Thymus (tissue), 11 donors: ENCODE data around the gene ITPK1. TPM values are rescaled to one million over a fixed set of nuclear protein-coding genes. Genes with fewer than 3 reads are reported as not detected.

Source experiments
- DNase-seq, 9 donors: peaks; one replicate each; pipeline ENCODE4 v3.0.0-alpha.2; 2013; ENCODE audit warnings: low spot score in 9 of 9, low read depth in 6 of 9, missing footprints in 1 of 9
- H3K27ac ChIP-seq, 2 donors: one replicate each; pipeline ENCODE4 v1.5.1; 2013; ENCODE audit warnings: control low read depth in 1 of 2, low read depth in 1 of 2, low read length in 1 of 2, mild to moderate bottlenecking in 1 of 2, moderate library complexity in 1 of 2
- H3K27me3 ChIP-seq, 2 donors: one replicate each; pipeline ENCODE4 v1.5.1; 2013; ENCODE audit warnings: low read length in 1 of 2; ENCODE audit not compliant: control insufficient read depth in 2 of 2, insufficient read depth in 1 of 2
- H3K36me3 ChIP-seq, 2 donors: one replicate each; pipeline ENCODE4 v1.5.1; 2013; ENCODE audit warnings: low read length in 1 of 2, mild to moderate bottlenecking in 1 of 2, moderate library complexity in 1 of 2; ENCODE audit not compliant: control insufficient read depth in 2 of 2, insufficient read depth in 2 of 2
- H3K4me1 ChIP-seq, 2 donors: one replicate each; pipeline ENCODE4 v1.5.1; 2013; ENCODE audit warnings: low read length in 2 of 2; ENCODE audit not compliant: control insufficient read depth in 2 of 2, insufficient read depth in 2 of 2
- H3K4me3 ChIP-seq, 2 donors: one replicate each; pipeline ENCODE4 v1.5.1; 2013; ENCODE audit warnings: low read length in 2 of 2, control low read depth in 1 of 2, mild to moderate bottlenecking in 1 of 2
- H3K9me3 ChIP-seq, 2 donors: one replicate each; pipeline ENCODE4 v1.5.1; 2013; ENCODE audit warnings: low read length in 1 of 2, mild to moderate bottlenecking in 1 of 2; ENCODE audit not compliant: control insufficient read depth in 2 of 2, insufficient read depth in 1 of 2
- WGBS: extraction: QIAGEN DNeasy Blood & Tissue Kit; methylation state at CpG from one replicate; pipeline ENCODE4 v1.1.7; 2013; 5-methylcytosine and 5-hydroxymethylcytosine counted together
- polyA plus RNA-seq: library from polyadenylated mRNA; stranded (reverse); fragments of 200-250 nt; gene quantifications from one replicate; pipeline ENCODE4 v1.2.3, GENCODE V29; 2013
- total RNA-seq: library from RNA; stranded (reverse); fragments of 120-200 nt; gene quantifications from one replicate; pipeline ENCODE4 v1.2.4, GENCODE V29; 2013
- donor health status: healthy.

ITPK1 gene
- total and polyA plus RNA-seq, 2 donors, result 9.5 to 20.9 TPM

DNA sequence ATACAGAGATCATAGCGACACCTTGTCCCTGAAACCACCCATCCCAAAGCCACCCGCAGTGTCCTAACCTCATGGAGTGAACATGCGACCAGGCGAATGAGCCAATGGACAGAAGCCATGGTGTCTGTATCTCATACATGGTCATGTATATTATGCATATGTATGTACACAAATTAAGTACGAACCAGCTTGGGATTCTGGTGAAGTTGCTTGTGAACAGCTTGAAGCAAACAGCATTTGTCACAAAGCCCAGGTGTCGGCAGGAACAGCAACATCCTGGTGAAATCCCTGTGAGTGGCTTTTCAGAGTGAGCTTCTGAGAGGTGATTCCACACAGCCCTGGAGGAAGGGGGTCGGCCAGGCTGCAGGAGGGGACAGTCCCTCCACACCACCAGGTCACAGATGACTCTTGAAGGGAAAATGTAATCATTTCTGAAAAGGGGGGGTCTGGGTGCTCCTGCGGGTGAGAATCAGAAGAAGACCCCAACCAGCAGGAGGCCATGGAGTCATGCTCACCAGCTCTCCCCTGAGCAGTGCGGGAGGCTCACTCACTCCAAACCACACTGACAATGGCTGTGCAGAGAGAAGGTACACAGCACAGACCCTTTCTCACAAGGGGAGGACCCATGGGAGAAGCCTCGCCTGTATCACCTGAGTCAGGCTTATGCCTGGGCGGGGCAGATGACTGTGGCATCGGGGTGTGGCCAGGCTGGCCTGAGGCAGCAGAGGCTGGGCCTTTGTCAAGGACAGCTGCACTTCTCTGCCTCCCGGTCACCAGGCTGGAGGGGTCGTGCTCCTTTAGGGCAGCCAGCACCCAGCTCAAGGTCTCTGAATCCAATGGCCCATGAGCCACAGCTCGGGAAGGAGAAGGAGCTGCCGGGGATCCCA, 178.4 kb downstream of the ITPK1 start:
- no peak overlapping the region for H3K27ac ChIP-seq
- H3K36me3 ChIP-seq, result peaks cover 0 to 7% of the 10 kb centered on the region in 2 donors
- no peak for DNase-seq
- no peaks in the 10 kb centered on the region for H3K4me1 ChIP-seq
- no peaks in the 10 kb centered on the region for H3K27me3 ChIP-seq
- H3K9me3 ChIP-seq, result no peaks in the 10 kb centered on the region
- no peak overlapping the region for H3K4me3 ChIP-seq
- WGBS, result 97% methylated on average over 16 of the region's 16 CpGs

DNA sequence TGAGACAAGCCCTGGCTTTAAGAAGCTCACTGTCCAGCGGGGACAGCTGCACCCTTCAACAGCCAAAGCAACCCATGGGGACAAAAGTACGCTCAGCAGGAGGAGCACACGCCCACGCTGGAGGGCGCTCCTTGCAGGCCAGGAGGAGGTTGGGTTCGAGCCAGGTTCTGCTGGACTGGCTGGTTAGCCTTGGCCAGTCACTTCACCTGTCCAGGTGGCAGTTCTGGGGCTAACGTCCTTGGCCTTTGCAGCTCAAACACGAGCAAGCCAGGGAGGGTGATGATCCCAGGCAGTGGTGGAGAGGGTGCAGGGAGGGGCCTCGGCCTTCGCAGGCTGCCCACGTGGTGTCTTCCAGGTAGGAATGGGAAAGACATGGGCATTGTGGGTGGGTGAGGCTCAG, 179.6 kb downstream of the ITPK1 start:
- Histone ChIP-seq H3K27me3 (no peaks in the 10 kb centered on the region), H3K9me3 (no peaks in the 10 kb centered on the region), H3K36me3 (peaks cover 0 to under 1% of the 10 kb centered on the region in 2 donors), H3K4me3 (no peak overlapping the region), H3K4me1 (no peaks in the 10 kb centered on the region), H3K27ac (no peak overlapping the region)
- 98% methylated on average over 11 of the region's 11 CpGs for WGBS
- no peak for DNase-seq

- DNase-seq, result no peak
- Histone ChIP-seq H3K9me3 (no peaks in the 10 kb centered on the region), H3K36me3 (no peaks in the 10 kb centered on the region), H3K27ac (no peak overlapping the region), H3K27me3 (no peaks in the 10 kb centered on the region), H3K4me1 (no peaks in the 10 kb centered on the region), H3K4me3 (no peak overlapping the region)
- WGBS, result 97% methylated on average over 11 of the region's 11 CpGs
These were observed 180.3 kb downstream of the ITPK1 start for GRCh38 chr14:92935446-92935845.

DNA sequence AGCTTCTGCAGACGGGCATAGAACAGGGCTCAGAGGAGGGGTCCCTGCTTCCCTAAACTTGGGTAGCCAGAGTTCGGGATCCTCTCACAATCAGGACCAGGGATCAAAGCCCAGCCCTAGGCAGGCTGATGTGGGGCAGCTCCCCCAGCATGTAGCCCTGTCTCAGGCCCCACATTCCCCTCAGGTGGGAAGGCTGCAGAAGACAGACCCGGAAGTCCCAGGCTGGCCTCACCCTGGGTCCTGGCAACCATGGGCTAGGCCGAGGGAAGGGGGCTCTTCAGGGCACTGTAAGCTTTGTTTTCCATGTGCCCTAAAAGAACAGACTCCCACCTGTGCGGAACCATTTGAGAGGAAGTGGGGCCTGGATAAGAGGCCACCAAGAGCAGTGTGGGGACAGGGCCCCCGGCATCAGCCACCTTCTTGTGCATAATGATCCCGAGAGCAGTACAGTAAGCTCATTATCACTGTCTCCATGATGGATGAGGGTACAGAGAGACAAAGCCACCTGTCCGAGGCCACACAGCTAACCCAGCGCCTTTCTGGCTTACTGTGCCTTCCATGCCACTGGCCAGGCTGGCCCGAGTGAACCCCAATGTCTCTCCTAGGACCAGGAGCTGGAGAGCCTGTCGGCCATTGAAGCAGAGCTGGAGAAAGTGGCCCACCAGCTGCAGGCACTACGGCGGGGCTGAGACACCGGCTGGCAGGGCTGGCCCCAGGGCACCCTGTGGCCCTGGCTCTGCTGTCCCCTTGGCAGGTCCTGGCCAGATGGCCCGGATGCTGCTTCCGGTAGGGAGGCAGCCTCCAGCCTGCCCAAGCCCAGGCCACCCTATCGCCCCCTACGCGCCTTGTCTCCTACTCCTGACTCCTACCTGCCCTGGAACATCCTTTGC, 181.3 kb downstream of the ITPK1 start:
- no peaks in the 10 kb centered on the region for H3K27me3 ChIP-seq
- H3K9me3 ChIP-seq, result no peaks in the 10 kb centered on the region
- no peaks in the 10 kb centered on the region for H3K4me1 ChIP-seq
- DNase-seq, result no peak
- no peak overlapping the region for H3K4me3 ChIP-seq
- no peak overlapping the region for H3K27ac ChIP-seq
- 92% methylated on average over 19 of the region's 19 CpGs for WGBS
- no peaks in the 10 kb centered on the region for H3K36me3 ChIP-seq

DNA sequence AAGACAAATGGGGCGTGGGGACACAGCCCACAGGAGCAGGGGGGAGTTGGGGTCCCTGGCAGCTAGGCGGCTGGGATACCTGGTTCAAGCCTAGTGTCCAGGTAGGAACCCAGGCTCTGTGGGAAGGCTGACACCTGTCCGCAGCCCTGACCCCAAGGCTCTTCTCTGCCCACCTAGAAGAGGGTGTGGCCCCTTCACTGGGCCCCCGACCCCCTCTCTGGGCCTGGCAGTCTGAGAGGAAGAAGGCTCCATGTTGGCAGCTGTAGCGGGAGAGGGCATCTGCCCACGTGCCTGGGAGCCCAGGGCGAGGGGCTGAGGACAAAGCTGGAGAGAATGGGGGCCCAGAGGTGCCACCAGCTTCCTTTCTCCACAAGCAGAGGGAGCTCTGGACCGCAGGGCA, 182.2 kb downstream of the ITPK1 start:
- no peak for DNase-seq
- Histone ChIP-seq H3K4me1 (no peaks in the 10 kb centered on the region), H3K36me3 (no peaks in the 10 kb centered on the region), H3K4me3 (no peak overlapping the region), H3K27ac (no peak overlapping the region), H3K9me3 (no peaks in the 10 kb centered on the region), H3K27me3 (no peaks in the 10 kb centered on the region)
- WGBS, result 90% methylated on average over 8 of the region's 8 CpGs

DNA sequence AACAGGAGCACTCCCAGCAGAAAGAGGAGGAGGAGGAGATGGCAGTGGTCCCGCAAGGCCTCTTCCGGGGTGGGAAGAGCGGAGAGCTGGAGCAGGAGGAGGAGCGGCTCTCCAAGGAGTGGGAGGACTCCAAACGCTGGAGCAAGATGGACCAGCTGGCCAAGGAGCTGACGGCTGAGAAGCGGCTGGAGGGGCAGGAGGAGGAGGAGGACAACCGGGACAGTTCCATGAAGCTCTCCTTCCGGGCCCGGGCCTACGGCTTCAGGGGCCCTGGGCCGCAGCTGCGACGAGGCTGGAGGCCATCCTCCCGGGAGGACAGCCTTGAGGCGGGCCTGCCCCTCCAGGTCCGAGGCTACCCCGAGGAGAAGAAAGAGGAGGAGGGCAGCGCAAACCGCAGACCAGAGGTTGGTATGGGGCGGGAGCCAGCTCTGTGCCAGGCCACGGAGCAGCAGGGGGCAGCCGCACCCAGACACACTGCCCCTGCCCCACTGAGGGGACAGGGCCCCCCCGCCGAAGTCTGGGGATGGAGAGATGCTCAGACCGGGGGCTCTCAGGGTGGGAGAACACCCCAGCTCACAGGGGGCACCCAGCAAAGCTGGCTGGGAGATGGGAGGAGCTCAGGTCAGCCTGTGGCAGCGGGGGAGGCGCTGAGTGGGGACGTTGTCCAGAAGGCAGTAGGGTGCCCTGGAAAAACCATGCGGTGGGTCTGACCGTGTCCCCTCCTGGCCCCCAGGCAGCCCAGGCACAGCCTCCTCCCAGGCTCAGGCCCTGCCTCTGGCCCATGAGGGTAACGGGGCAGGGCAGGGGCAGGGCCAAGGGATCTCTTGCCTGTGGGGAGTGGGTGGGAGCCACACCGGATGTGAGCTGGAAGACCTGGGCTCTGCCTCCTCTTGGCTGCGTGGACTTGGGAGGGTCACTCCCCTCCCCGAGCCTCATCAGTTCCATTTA, 183.0 kb downstream of the ITPK1 start:
- H3K4me3 ChIP-seq, result no peak overlapping the region
- no peaks in the 10 kb centered on the region for H3K9me3 ChIP-seq
- no peaks in the 10 kb centered on the region for H3K4me1 ChIP-seq
- H3K27me3 ChIP-seq, result no peaks in the 10 kb centered on the region
- no peak overlapping the region for H3K27ac ChIP-seq
- no peaks in the 10 kb centered on the region for H3K36me3 ChIP-seq
- DNase-seq, result no peak
- 93% methylated on average over 35 of the region's 35 CpGs for WGBS

GRCh38 chr14:92931681-92932447, 183.9 kb downstream of the ITPK1 start:
- DNase-seq, result no peak
- H3K4me3 ChIP-seq, result no peak overlapping the region

More at GRCh38 chr14:92931681-92932447, 183.9 kb downstream of the ITPK1 start:
- Histone ChIP-seq H3K9me3 (no peaks in the 10 kb centered on the region), H3K27ac (no peak overlapping the region), H3K27me3 (no peaks in the 10 kb centered on the region), H3K4me1 (no peaks in the 10 kb centered on the region), H3K36me3 (no peaks in the 10 kb centered on the region)
- WGBS, result 95% methylated on average over 18 of the region's 18 CpGs
